Suprapubic skin (tissue), 4 donors: ENCODE results near the gene SOX13.

Source experiments
- CTCF ChIP-seq, 2 donors: fragments of 200-600 bp in 1 of 2; fragments of 450-650 bp in 1 of 2; sonication (generic) in 1 of 2; IDR thresholded peaks; one replicate each; pipeline ENCODE4 v1.5.1; 2016 to 2019; ENCODE audit warnings: antibody characterized with exemption in 2 of 2, mild to moderate bottlenecking in 1 of 2, moderate library complexity in 1 of 2
- EP300 ChIP-seq: sonication (generic); formaldehyde crosslinking; IDR thresholded peaks from one replicate; pipeline ENCODE4 v1.6.1; 2017; ENCODE audit warnings: antibody characterized with exemption
- POLR2A ChIP-seq, 2 donors: fragments of 450-650 bp; IDR thresholded peaks; one replicate each; pipeline ENCODE4 v1.6.1; 2017; ENCODE audit warnings: antibody characterized with exemption in 2 of 2, mild to moderate bottlenecking in 2 of 2, moderate library complexity in 2 of 2
- POLR2AphosphoS5 ChIP-seq, 3 donors: sonication (generic); formaldehyde crosslinking; IDR thresholded peaks; one replicate each; pipeline ENCODE4 v1.6.1; 2017; ENCODE audit warnings: antibody characterized with exemption in 3 of 3

DNA sequence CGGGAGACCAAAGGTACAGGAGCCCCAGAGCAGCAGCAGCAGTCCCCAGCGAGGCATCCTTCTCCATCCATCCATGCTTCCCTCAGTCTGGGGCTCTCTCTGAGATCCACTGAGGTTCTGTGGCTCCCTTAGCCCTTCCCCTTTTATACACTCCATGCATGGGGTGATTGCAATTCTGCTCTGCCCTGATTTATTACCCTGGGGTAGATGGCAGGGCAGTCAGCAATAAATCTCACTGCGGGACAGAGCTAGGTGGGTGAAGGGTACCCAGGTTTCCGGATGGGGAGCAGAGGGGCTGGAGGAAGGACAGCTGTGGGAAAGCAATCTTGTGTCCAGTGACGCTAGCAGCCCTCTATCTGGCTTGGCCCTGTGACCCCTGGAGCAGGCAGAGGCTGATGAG lies 93.3 kb downstream of the SOX13 start, which contains the start of gene REN:
- TF ChIP-seq POLR2A (IDR thresholded peaks at IDR 0.05) (no peak), CTCF (IDR thresholded peaks at IDR 0.05) (no peak), EP300 (no peak), POLR2AphosphoS5 (IDR thresholded peaks at IDR 0.05) (no peak)
